ENCODE results near the gene AKAP7.

The AKAP7 gene

DNA sequence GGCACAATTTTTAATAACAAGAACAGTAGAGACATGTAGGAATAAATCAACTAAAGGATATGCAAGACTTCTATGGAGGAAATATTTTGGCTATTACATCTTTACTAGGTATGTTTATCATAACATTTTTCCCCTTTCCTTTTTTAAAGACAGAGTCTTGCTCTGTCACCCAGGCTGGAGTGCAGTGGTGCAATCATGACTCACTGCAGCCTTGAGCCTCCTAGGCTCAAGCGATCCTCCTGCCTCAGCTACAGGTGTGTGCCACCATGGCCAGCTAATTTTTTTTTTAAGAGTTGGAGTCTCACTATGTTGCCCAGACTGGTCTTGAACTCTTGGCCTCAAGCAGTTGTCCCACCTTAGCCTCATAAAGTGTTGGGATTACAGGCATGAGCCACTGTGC lies 37.0 kb downstream of the AKAP7 start:
- Histone ChIP-seq H3K9me3 (ENCODE audit: insufficient read depth, low read length) (no peaks in the 10 kb centered on the region), H4K20me1 (ENCODE audit: low read depth, low read length) (no peaks in the 10 kb centered on the region), H3F3A (ENCODE audit: insufficient read depth) (no peaks in the 10 kb centered on the region), H3K36me3 (ENCODE audit: low read length) (no peaks in the 10 kb centered on the region), H3K4me2 (ENCODE audit: low read depth, low read length, poor library complexity, severe bottlenecking) (no peak overlapping the region), H3K27me3 (ENCODE audit: low read length) (no peaks in the 10 kb centered on the region), H2AFZ (ENCODE audit: low read depth, low read length, severe bottlenecking) (no peak overlapping the region), H3K4me3 (ENCODE audit: insufficient read depth, low read length, poor library complexity, severe bottlenecking) (no peak overlapping the region), H3K27ac (ENCODE audit: low read depth, low read length) (no peak overlapping the region), H3K9me2 (replicated peaks; ENCODE audit: insufficient read depth, low read length) (no peaks in the 10 kb centered on the region), H3K79me2 (ENCODE audit: insufficient read depth, low read length) (no peaks in the 10 kb centered on the region), H3K9ac (ENCODE audit: low read length) (no peak overlapping the region)
- TF ChIP-seq, protein P1, sequence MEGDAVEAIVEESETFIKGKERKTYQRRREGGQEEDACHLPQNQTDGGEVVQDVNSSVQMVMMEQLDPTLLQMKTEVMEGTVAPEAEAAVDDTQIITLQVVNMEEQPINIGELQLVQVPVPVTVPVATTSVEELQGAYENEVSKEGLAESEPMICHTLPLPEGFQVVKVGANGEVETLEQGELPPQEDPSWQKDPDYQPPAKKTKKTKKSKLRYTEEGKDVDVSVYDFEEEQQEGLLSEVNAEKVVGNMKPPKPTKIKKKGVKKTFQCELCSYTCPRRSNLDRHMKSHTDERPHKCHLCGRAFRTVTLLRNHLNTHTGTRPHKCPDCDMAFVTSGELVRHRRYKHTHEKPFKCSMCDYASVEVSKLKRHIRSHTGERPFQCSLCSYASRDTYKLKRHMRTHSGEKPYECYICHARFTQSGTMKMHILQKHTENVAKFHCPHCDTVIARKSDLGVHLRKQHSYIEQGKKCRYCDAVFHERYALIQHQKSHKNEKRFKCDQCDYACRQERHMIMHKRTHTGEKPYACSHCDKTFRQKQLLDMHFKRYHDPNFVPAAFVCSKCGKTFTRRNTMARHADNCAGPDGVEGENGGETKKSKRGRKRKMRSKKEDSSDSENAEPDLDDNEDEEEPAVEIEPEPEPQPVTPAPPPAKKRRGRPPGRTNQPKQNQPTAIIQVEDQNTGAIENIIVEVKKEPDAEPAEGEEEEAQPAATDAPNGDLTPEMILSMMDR (IDR thresholded peaks at IDR 0.05; ENCODE audit: insufficient read depth, low read length, poor library complexity, severe bottlenecking): no peak
- TF ChIP-seq EZH2phosphoT487 (conservative IDR thresholded peaks at IDR 0.05; ENCODE audit: low read length): no peak

DNA sequence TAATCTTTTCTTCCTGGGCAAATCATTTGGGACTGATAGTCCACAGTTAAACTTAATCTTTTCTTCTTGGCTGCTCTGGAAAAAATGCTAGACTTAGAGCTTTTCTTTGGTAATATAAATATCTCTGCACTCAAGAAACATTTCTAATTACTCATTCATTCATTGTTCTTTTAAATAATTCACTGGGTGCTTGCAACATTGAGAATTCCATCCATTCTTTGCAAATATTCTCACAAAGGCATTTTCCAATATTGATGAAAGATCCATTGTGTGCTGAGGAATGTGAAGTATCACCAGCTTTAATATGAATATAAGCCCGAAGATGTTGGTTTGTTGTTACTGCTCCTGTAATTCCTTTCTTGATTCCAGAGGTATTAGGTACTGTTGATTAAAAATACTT lies 38.4 kb downstream of the AKAP7 start:
- no peak overlapping the region for H3K4me3 ChIP-seq (ENCODE audit: insufficient read depth, low read length, poor library complexity, severe bottlenecking)
- no peaks in the 10 kb centered on the region for H3K79me2 ChIP-seq (ENCODE audit: insufficient read depth, low read length)
- H3K36me3 ChIP-seq (ENCODE audit: low read length): no peaks in the 10 kb centered on the region
- TF ChIP-seq EZH2phosphoT487 (conservative IDR thresholded peaks at IDR 0.05; ENCODE audit: low read length): no peak
- TF ChIP-seq, protein P1 (IDR thresholded peaks at IDR 0.05; ENCODE audit: insufficient read depth, low read length, poor library complexity, severe bottlenecking): no peak
- H3K27me3 ChIP-seq (ENCODE audit: low read length): no peaks in the 10 kb centered on the region
- H3K27ac ChIP-seq (ENCODE audit: low read depth, low read length): no peak overlapping the region
- no peaks in the 10 kb centered on the region for H3K9me3 ChIP-seq (ENCODE audit: insufficient read depth, low read length)
- H3K9me2 ChIP-seq (replicated peaks; ENCODE audit: insufficient read depth, low read length): no peaks in the 10 kb centered on the region
- H4K20me1 ChIP-seq (ENCODE audit: low read depth, low read length): no peaks in the 10 kb centered on the region
- no peak overlapping the region for H3K4me2 ChIP-seq (ENCODE audit: low read depth, low read length, poor library complexity, severe bottlenecking)
- H2AFZ ChIP-seq (ENCODE audit: low read depth, low read length, severe bottlenecking): no peak overlapping the region
- no peaks in the 10 kb centered on the region for H3F3A ChIP-seq (ENCODE audit: insufficient read depth)
- H3K9ac ChIP-seq (ENCODE audit: low read length): no peak overlapping the region

DNA sequence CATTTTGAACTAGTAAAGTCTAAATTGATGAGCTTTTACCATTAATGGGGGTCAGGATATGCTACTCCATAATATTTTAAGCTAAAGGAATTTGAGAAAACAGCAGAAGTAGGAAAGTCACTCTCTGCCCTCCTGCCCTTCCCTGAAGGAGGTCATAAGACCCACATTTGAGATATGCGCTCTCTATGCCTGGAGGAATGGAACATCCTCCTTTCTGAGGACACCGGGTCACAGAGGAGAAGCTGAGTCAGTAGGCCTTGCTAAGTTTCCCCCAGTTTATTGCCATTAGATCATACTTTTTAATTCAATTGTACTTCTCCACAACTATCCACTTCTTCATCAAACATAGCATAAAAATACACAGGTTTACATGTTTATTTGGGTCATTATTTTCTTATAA lies 40.3 kb downstream of the AKAP7 start:
- H3K4me3 ChIP-seq (ENCODE audit: insufficient read depth, low read length, poor library complexity, severe bottlenecking): no peak overlapping the region
- H3F3A ChIP-seq (ENCODE audit: insufficient read depth): no peaks in the 10 kb centered on the region
- H3K9me2 ChIP-seq (replicated peaks; ENCODE audit: insufficient read depth, low read length): no peaks in the 10 kb centered on the region
- no peaks in the 10 kb centered on the region for H4K20me1 ChIP-seq (ENCODE audit: low read depth, low read length)
- H3K27ac ChIP-seq (ENCODE audit: low read depth, low read length): no peak overlapping the region
- no peak overlapping the region for H3K9ac ChIP-seq (ENCODE audit: low read length)
- no peak overlapping the region for H3K4me2 ChIP-seq (ENCODE audit: low read depth, low read length, poor library complexity, severe bottlenecking)
- H3K27me3 ChIP-seq (ENCODE audit: low read length): no peaks in the 10 kb centered on the region
- H2AFZ ChIP-seq (ENCODE audit: low read depth, low read length, severe bottlenecking): no peak overlapping the region
- H3K79me2 ChIP-seq (ENCODE audit: insufficient read depth, low read length): no peaks in the 10 kb centered on the region
- H3K36me3 ChIP-seq (ENCODE audit: low read length): no peaks in the 10 kb centered on the region
- H3K9me3 ChIP-seq (ENCODE audit: insufficient read depth, low read length): no peaks in the 10 kb centered on the region
- TF ChIP-seq, protein P1 (IDR thresholded peaks at IDR 0.05; ENCODE audit: insufficient read depth, low read length, poor library complexity, severe bottlenecking): no peak
- TF ChIP-seq EZH2phosphoT487 (conservative IDR thresholded peaks at IDR 0.05; ENCODE audit: low read length): no peak

Measured in SU-DHL-6 (cell line).